ENCODE results near the gene USE1. TPM values are rescaled to one million over a fixed set of nuclear protein-coding genes. Genes with fewer than 3 reads are reported as not detected.

The USE1 gene
- total and polyA plus RNA-seq, 9 of the 15 experiments (the other 6 are each of a cell fraction or from before 2014, with no cell fraction given): 17.3 to 52.4 (median 34.0) TPM

- TF ChIP-seq PHF20 (IDR thresholded peaks at IDR 0.05; ENCODE audit: partially characterized antibody) (peak; percentile 95), FOXJ2 (tag; IDR thresholded peaks at IDR 0.05) (peak; percentile 80), GTF2B (IDR thresholded peaks at IDR 0.05; ENCODE audit: extremely low read depth, insufficient read length) (peak; percentile 32), CBFA2T3 (IDR thresholded peaks at IDR 0.05) (no peak), EP300 (IDR thresholded peaks at IDR 0.05; ENCODE audit: low read length) (no peak), U2AF1 (optimal IDR thresholded peaks at IDR 0.05; ENCODE audit: low read depth, low read length) (no peak), ATF7 (IDR thresholded peaks at IDR 0.05) (peak; percentile 81), ZEB2 (IDR thresholded peaks at IDR 0.05) (peak; percentile 85), CLOCK (CRISPR knock-in tag; IDR thresholded peaks at IDR 0.05; ENCODE audit: borderline replicate concordance) (no peak), RFX1 (IDR thresholded peaks at IDR 0.05) (no peak), KHSRP (IDR thresholded peaks at IDR 0.05) (no peak), CEBPZ (IDR thresholded peaks at IDR 0.05; ENCODE audit: borderline replicate concordance, low read depth, low read length) (no peak), KAT8 (IDR thresholded peaks at IDR 0.05; ENCODE audit: low read depth) (no peak), DLX4 (CRISPR knock-in tag; IDR thresholded peaks at IDR 0.05) (no peak), SMARCB1 (IDR thresholded peaks at IDR 0.05; ENCODE audit: insufficient read length, low read depth) (no peak), ETV6 (IDR thresholded peaks at IDR 0.05; ENCODE audit: borderline replicate concordance in 1 of 2, low read depth in 2 of 2, low read length in 1 of 2) (peak; percentile 33 to 63; a peak in 2 of 4 replicates), ETV6 (CRISPR knock-in tag; IDR thresholded peaks at IDR 0.05; ENCODE audit: borderline replicate concordance) (no peak), ZNF217 (CRISPR knock-in tag; IDR thresholded peaks at IDR 0.05) (no peak), ARNT (IDR thresholded peaks at IDR 0.05) (peak in 1 of 2 experiments; percentile 68; a peak in 2 of 4 replicates), HBP1 (CRISPR knock-in tag; IDR thresholded peaks at IDR 0.05) (no peak), STAT5A (IDR thresholded peaks at IDR 0.05; ENCODE audit: borderline replicate concordance, low read length) (no peak)
Observed at GRCh38 chr19:17215127-17215971, at the start of gene USE1 (continued).

All from K562 (cell line).